ENCODE data around the gene PRKCH.
A peak's percentile ranks its signal among the peaks of the same experiment; 100 is the strongest.

PRKCH gene

GRCh38 chr14:61477712-61478462 is 156.5 kb downstream of the PRKCH start:
- DNase-seq = peak; percentile 27

GRCh38 chr14:61478971-61479473 is 157.6 kb downstream of the PRKCH start:
- no peak for DNase-seq

GRCh38 chr14:61479746-61480502 is 158.5 kb downstream of the PRKCH start:
- DNase-seq = no peak

GRCh38 chr14:61480704-61481285 is 159.4 kb downstream of the PRKCH start:
- DNase-seq = no peak

- no peak for DNase-seq
These were observed 160.3 kb downstream of the PRKCH start for GRCh38 chr14:61481701-61482100.

GRCh38 chr14:61482348-61483206 is 161.2 kb downstream of the PRKCH start:
- no peak for DNase-seq

- DNase-seq = no peak
These were observed 162.1 kb downstream of the PRKCH start for GRCh38 chr14:61483476-61483875.

GRCh38 chr14:61484031-61484430 is 162.7 kb downstream of the PRKCH start:
- no peak for DNase-seq

- DNase-seq = no peak
These were observed 163.6 kb downstream of the PRKCH start for GRCh38 chr14:61484826-61485584.

- no peak for DNase-seq
These were observed 164.3 kb downstream of the PRKCH start for GRCh38 chr14:61485661-61486060.

GRCh38 chr14:61486930-61487495 is 165.6 kb downstream of the PRKCH start:
- DNase-seq = no peak

- no peak for DNase-seq
These were observed 167.3 kb downstream of the PRKCH start for GRCh38 chr14:61488417-61489401.

GRCh38 chr14:61489512-61489911 is 168.1 kb downstream of the PRKCH start:
- no peak for DNase-seq

GRCh38 chr14:61489932-61490331 is 168.6 kb downstream of the PRKCH start:
- no peak for DNase-seq

- DNase-seq = no peak
These were observed 169.8 kb downstream of the PRKCH start for GRCh38 chr14:61491224-61491623.

- DNase-seq = no peak
These were observed 170.6 kb downstream of the PRKCH start for GRCh38 chr14:61491876-61492434.

- DNase-seq = no peak
These were observed 171.1 kb downstream of the PRKCH start for GRCh38 chr14:61492474-61492873.

- no peak for DNase-seq
These were observed 171.9 kb downstream of the PRKCH start for GRCh38 chr14:61493239-61493638.

- no peak for DNase-seq
These were observed 172.6 kb downstream of the PRKCH start for GRCh38 chr14:61494018-61494417.

GRCh38 chr14:61495809-61496208 is 174.4 kb downstream of the PRKCH start:
- no peak for DNase-seq
